HCT116 (cell line): ENCODE data around the gene LGALS4. TPM values are rescaled to one million over a fixed set of nuclear protein-coding genes. Genes with fewer than 3 reads are reported as not detected.

Source experiments
- ATAC-seq: fragments of 200-7000 bp; cut with Tn5 transposase; 2 replicates; pipeline ENCODE4 v1.9.1; 2020; ENCODE audit warnings: mild to moderate bottlenecking, moderate library complexity
- BruUV-seq: library from RNA; stranded (reverse); fragments of 400-500 nt; replicated peaks from 2 replicates; lab custom pipeline; 2021; lab: Mats Ljungman, UMichigan
- CTCF ChIA-PET: fragments of 300-600 bp; sonication (Branson Sonifier 250); formaldehyde crosslinking; loops from one replicate; lab custom pipeline; 2021; ENCODE audit warnings: antibody characterized with exemption; lab: Charles Lee
- POLR2A ChIA-PET: fragments of 300-600, 350-600 bp; sonication (Branson Sonifier 250); formaldehyde crosslinking; loops from one replicate; lab custom pipeline; 2021; ENCODE audit warnings: antibody characterized with exemption; lab: Charles Lee
- RAD21 ChIA-PET, 2 experiments: fragments of 300-600 bp; sonication (Branson Sonifier 250); formaldehyde crosslinking; loops; one replicate each; lab custom pipeline; 2023; ENCODE audit warnings: low total read pairs in 2 of 2; ENCODE audit not compliant: uncharacterized antibody in 2 of 2, unreplicated experiment in 2 of 2, low non-redundant PET in 1 of 2; lab: Charles Lee
- DNase-seq: peaks from one replicate; pipeline ENCODE4 v3.0.0-alpha.2; 2010; ENCODE audit warnings: low read depth, low spot score
- H2AFZ ChIP-seq: fragments of 200-600 bp; shearing (Covaris generic), sonication (generic); 2 replicates; pipeline ENCODE4 v1.6.1; 2017; ENCODE audit warnings: low read depth, mixed run types, mixed read lengths, antibody characterized with exemption, low read length; ENCODE audit not compliant: poor library complexity, severe bottlenecking
- H3K27ac ChIP-seq: 2 replicates; pipeline ENCODE4 v1.5.1; 2012; ENCODE audit warnings: low read depth, low read length
- H3K27me3 ChIP-seq: fragments of 200-600 bp; sonication (generic); 2 replicates; pipeline ENCODE4 v1.6.1; 2016; ENCODE audit warnings: mixed run types, low read length, mixed read lengths; ENCODE audit not compliant: insufficient read depth
- H3K36me3 ChIP-seq, 2 experiments: fragments of 200-500 bp in 1 of 2; fragments of 200-600 bp in 1 of 2; sonication (Bioruptor generic) in 1 of 2; sonication (generic) in 1 of 2; 2 replicates each; pipeline versions ENCODE4 v1.5.1 to v1.6.1; 2014 to 2016; ENCODE audit warnings: low read length in 2 of 2, inconsistent platforms in 1 of 2, mixed read lengths in 1 of 2, mixed run types in 1 of 2; ENCODE audit not compliant: insufficient read depth in 2 of 2, control insufficient read depth in 1 of 2
- H3K4me1 ChIP-seq, 2 experiments: fragments of 200-600 bp in 1 of 2; sonication (generic) in 1 of 2; 2 replicates each; pipeline versions ENCODE4 v1.5.1 to v1.6.1; 2012 to 2017; ENCODE audit warnings: low read length in 2 of 2, inconsistent platforms in 1 of 2, mild to moderate bottlenecking in 1 of 2, mixed read lengths in 1 of 2, mixed run types in 1 of 2, moderate library complexity in 1 of 2; ENCODE audit not compliant: insufficient read depth in 2 of 2, control insufficient read depth in 1 of 2
- H3K4me2 ChIP-seq: fragments of 200-600 bp; sonication (generic); 2 replicates; pipeline ENCODE4 v1.6.1; 2017; ENCODE audit warnings: mixed run types, low read length, mixed read lengths
- H3K4me3 ChIP-seq, 2 experiments: fragments of 200-600 bp in 1 of 2; sonication (generic) in 1 of 2; replicated peaks in 1 of 2; 2 replicates each; pipeline ENCODE4 v1.5.1; 2011 to 2016; ENCODE audit warnings: low read length in 2 of 2, control low read depth in 1 of 2, low read depth in 1 of 2, mild to moderate bottlenecking in 1 of 2, mixed read lengths in 1 of 2, mixed run types in 1 of 2
- H3K79me2 ChIP-seq: fragments of 200-600 bp; sonication (generic); 2 replicates; pipeline ENCODE4 v1.6.1; 2017; ENCODE audit warnings: mild to moderate bottlenecking, mixed run types, low read length, moderate library complexity, mixed read lengths; ENCODE audit not compliant: insufficient read depth
- H3K9ac ChIP-seq: fragments of 200-600 bp; sonication (generic); 2 replicates; pipeline ENCODE4 v1.6.1; 2016; ENCODE audit warnings: low read length, mixed read lengths
- H3K9me2 ChIP-seq: fragments of 200-600 bp; sonication (generic), shearing (Covaris generic); 2 replicates; pipeline ENCODE4 v1.6.1; 2017; ENCODE audit warnings: mixed run types, mild to moderate bottlenecking, moderate library complexity; ENCODE audit not compliant: insufficient read depth
- H3K9me3 ChIP-seq, 2 experiments: fragments of 200-500 bp in 1 of 2; fragments of 200-600 bp in 1 of 2; sonication (Bioruptor generic) in 1 of 2; sonication (generic) in 1 of 2; 2 replicates each; pipeline ENCODE4 v1.6.1; 2014 to 2017; ENCODE audit warnings: low read length in 2 of 2, mixed read lengths in 2 of 2, inconsistent platforms in 1 of 2, low read depth in 1 of 2, mild to moderate bottlenecking in 1 of 2, mixed run types in 1 of 2, moderate library complexity in 1 of 2; ENCODE audit not compliant: control insufficient read depth in 1 of 2, insufficient read depth in 1 of 2
- H4K20me1 ChIP-seq: fragments of 200-600 bp; sonication (generic), shearing (Covaris generic); 2 replicates; pipeline ENCODE4 v1.6.1; 2017; ENCODE audit warnings: mixed run types, mild to moderate bottlenecking, moderate library complexity; ENCODE audit not compliant: insufficient read depth
- CBX3 ChIP-seq: IDR thresholded peaks from 2 replicates; pipeline ENCODE4 v1.6.1; 2012; ENCODE audit warnings: low read depth
- CEBPB ChIP-seq: IDR thresholded peaks from 2 replicates; pipeline ENCODE4 v1.6.1; 2012; ENCODE audit warnings: low read depth
- FOSL1 ChIP-seq: IDR thresholded peaks from 2 replicates; pipeline ENCODE4 v1.6.1; 2012; ENCODE audit warnings: low read depth
- JUND ChIP-seq: IDR thresholded peaks from 2 replicates; pipeline ENCODE4 v1.6.1; 2012
- SIN3A ChIP-seq: IDR thresholded peaks from 2 replicates; pipeline ENCODE4 v1.6.1; 2012; ENCODE audit warnings: low read depth
- SRF ChIP-seq: IDR thresholded peaks from 2 replicates; pipeline ENCODE4 v1.6.1; 2012; ENCODE audit warnings: low read depth
- TCF7L2 ChIP-seq: IDR thresholded peaks from 2 replicates; pipeline ENCODE4 v1.7.0; 2011; ENCODE audit warnings: borderline replicate concordance, inconsistent platforms; ENCODE audit not compliant: insufficient read depth, insufficient read length; ENCODE audit errors: extremely low read depth
- ZFX ChIP-seq: fragments of 450-650 bp; IDR thresholded peaks from 2 replicates; pipeline ENCODE4 v1.6.1; 2017
- intact Hi-C: fragments of 100-400 bp; cut with micrococcal nuclease; formaldehyde crosslinking; loops from 2 replicates; pipeline ENCODE4 v1.10.0; 2022
- total RNA-seq: library from RNA; stranded (reverse); gene quantifications from one replicate; pipeline ENCODE4 v1.2.1, GENCODE V29; 2021; ENCODE audit not compliant: unreplicated experiment
- TF ChIP-seq, protein P1 (sequence below): IDR thresholded peaks from 2 replicates; pipeline ENCODE4 v1.6.1; 2012
- TF ChIP-seq, protein P2 (sequence below), 3 experiments: fragments of 200-600 bp in 1 of 3; sonication (generic) in 1 of 3; IDR thresholded peaks in 2 of 3; conservative IDR thresholded peaks in 1 of 3; 2 replicates each; pipeline ENCODE4 v1.5.1; 2012 to 2017; ENCODE audit warnings: low read depth in 2 of 3, low read length in 2 of 3, antibody characterized with exemption in 1 of 3, borderline replicate concordance in 1 of 3, control low read depth in 1 of 3, mild to moderate bottlenecking in 1 of 3, mixed read lengths in 1 of 3, mixed run types in 1 of 3, moderate library complexity in 1 of 3; ENCODE audit not compliant: insufficient read depth in 1 of 3
- TF ChIP-seq, protein P3 (sequence below): IDR thresholded peaks from 2 replicates; pipeline ENCODE4 v1.6.1; 2012; ENCODE audit warnings: low read depth

Gene LGALS4
- total RNA-seq, 1 experiment from 2014 or later: 0.86 TPM

DNA sequence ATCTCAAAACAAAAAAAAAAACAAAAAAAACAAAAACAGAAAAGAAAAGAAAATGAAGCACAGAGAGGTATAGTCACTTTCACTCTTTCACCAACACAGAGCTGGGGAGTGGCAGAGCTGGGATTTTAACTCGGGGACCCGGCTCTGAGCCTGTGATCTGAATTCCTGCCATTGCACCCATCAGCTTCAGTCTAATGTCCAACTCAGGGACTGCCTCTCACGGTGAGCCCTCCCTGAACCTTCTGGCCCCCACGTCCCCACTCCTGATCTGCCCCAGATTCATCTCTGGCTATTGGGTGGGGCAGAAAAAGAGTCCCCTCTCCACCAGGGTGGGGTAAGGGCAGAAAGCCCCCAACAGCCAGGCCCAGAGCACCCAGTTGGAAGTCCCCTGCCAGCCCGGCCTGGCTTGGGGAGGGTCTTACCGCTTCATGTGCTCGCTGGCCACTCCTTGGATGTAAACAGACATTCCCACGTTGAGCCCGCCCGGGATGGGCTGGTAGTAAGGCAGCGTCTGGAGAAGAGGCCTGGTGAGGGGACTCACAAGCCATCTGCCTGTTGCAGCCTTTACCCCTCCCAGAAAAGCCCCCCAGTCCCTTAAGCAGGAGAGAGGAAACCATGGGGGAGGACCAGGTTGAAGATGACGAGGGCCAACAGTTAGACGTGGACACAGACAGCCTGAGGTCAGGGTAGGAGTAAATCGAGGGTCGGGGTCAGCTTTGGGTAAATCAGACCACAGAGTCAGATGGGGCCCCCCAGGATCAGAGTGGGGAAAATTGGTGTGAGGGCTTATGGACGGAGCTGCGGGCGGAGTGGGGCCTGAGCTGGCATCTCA, 520 bp downstream of the LGALS4 start:
- no peak for ATAC-seq
- no peaks in the 10 kb centered on the region for H3K36me3 ChIP-seq
- RAD21 ChIA-PET: no interaction called here
- H3K4me1 ChIP-seq: no peaks in the 10 kb centered on the region
- H3K9me3 ChIP-seq: no peaks in the 10 kb centered on the region
- no peak overlapping the region for H3K9ac ChIP-seq
- POLR2A ChIA-PET: no interaction called here
- H4K20me1 ChIP-seq: no peaks in the 10 kb centered on the region
- no peak overlapping the region for H3K4me3 ChIP-seq
- CTCF ChIA-PET: no interaction called here
- TF ChIP-seq, protein P1, sequence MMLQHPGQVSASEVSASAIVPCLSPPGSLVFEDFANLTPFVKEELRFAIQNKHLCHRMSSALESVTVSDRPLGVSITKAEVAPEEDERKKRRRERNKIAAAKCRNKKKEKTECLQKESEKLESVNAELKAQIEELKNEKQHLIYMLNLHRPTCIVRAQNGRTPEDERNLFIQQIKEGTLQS: no peak
- TF ChIP-seq, protein P2, sequence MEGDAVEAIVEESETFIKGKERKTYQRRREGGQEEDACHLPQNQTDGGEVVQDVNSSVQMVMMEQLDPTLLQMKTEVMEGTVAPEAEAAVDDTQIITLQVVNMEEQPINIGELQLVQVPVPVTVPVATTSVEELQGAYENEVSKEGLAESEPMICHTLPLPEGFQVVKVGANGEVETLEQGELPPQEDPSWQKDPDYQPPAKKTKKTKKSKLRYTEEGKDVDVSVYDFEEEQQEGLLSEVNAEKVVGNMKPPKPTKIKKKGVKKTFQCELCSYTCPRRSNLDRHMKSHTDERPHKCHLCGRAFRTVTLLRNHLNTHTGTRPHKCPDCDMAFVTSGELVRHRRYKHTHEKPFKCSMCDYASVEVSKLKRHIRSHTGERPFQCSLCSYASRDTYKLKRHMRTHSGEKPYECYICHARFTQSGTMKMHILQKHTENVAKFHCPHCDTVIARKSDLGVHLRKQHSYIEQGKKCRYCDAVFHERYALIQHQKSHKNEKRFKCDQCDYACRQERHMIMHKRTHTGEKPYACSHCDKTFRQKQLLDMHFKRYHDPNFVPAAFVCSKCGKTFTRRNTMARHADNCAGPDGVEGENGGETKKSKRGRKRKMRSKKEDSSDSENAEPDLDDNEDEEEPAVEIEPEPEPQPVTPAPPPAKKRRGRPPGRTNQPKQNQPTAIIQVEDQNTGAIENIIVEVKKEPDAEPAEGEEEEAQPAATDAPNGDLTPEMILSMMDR (IDR thresholded peaks at IDR 0.05 in 2 of 3, conservative IDR thresholded peaks at IDR 0.05 in 1 of 3; ENCODE audit: borderline replicate concordance in 1 of 3, insufficient read depth in 1 of 3, low read depth in 2 of 3, low read length in 2 of 3): no peak
- TF ChIP-seq CBX3: no peak
- TF ChIP-seq JUND: no peak
- no peak for TF ChIP-seq FOSL1
- TF ChIP-seq TCF7L2: no peak
- TF ChIP-seq, protein P3, sequence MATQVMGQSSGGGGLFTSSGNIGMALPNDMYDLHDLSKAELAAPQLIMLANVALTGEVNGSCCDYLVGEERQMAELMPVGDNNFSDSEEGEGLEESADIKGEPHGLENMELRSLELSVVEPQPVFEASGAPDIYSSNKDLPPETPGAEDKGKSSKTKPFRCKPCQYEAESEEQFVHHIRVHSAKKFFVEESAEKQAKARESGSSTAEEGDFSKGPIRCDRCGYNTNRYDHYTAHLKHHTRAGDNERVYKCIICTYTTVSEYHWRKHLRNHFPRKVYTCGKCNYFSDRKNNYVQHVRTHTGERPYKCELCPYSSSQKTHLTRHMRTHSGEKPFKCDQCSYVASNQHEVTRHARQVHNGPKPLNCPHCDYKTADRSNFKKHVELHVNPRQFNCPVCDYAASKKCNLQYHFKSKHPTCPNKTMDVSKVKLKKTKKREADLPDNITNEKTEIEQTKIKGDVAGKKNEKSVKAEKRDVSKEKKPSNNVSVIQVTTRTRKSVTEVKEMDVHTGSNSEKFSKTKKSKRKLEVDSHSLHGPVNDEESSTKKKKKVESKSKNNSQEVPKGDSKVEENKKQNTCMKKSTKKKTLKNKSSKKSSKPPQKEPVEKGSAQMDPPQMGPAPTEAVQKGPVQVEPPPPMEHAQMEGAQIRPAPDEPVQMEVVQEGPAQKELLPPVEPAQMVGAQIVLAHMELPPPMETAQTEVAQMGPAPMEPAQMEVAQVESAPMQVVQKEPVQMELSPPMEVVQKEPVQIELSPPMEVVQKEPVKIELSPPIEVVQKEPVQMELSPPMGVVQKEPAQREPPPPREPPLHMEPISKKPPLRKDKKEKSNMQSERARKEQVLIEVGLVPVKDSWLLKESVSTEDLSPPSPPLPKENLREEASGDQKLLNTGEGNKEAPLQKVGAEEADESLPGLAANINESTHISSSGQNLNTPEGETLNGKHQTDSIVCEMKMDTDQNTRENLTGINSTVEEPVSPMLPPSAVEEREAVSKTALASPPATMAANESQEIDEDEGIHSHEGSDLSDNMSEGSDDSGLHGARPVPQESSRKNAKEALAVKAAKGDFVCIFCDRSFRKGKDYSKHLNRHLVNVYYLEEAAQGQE: no peak
- TF ChIP-seq ZFX: no peak
- TF ChIP-seq SIN3A: no peak
- no peak for TF ChIP-seq CEBPB
- no peak for TF ChIP-seq SRF
- no TSS peak for BruUV-seq
- no peaks in the 10 kb centered on the region for H3K9me2 ChIP-seq
- intact Hi-C loops: no loop called here
- no peak overlapping the region for H2AFZ ChIP-seq
- H3K27ac ChIP-seq: no peak overlapping the region
- no peak for DNase-seq
- no peaks in the 10 kb centered on the region for H3K27me3 ChIP-seq
- H3K79me2 ChIP-seq: no peaks in the 10 kb centered on the region
- H3K4me2 ChIP-seq: no peak overlapping the region
